IMR-90 (cell line): ENCODE measurements around the gene RAB12.

Source experiments
- FOS ChIP-seq: fragments of 150-350 bp; IDR thresholded peaks from 2 replicates; pipeline ENCODE4 v1.6.1; 2016; ENCODE audit warnings: low read depth, low read length
- MAFK ChIP-seq: IDR thresholded peaks from 2 replicates; pipeline ENCODE4 v1.6.1; 2012; ENCODE audit warnings: low read depth, low read length, improper control_type of control experiment
- MAZ ChIP-seq: IDR thresholded peaks from 2 replicates; pipeline ENCODE4 v1.6.1; 2012; ENCODE audit warnings: low read depth, mild to moderate bottlenecking, low read length, improper control_type of control experiment, moderate library complexity, borderline replicate concordance
- MXI1 ChIP-seq: IDR thresholded peaks from 2 replicates; pipeline ENCODE4 v1.6.1; 2012; ENCODE audit warnings: low read depth, mild to moderate bottlenecking, low read length, moderate library complexity, borderline replicate concordance
- POLR2A ChIP-seq: IDR thresholded peaks from 2 replicates; pipeline ENCODE4 v1.6.1; 2012; ENCODE audit warnings: mild to moderate bottlenecking, low read depth, low read length
- RCOR1 ChIP-seq: IDR thresholded peaks from 2 replicates; pipeline ENCODE4 v1.6.1; 2012; ENCODE audit warnings: mild to moderate bottlenecking, low read length, improper control_type of control experiment; ENCODE audit not compliant: insufficient replicate concordance
- RFX5 ChIP-seq: IDR thresholded peaks from 2 replicates; pipeline ENCODE4 v1.8.0; 2012; ENCODE audit warnings: low read depth, mild to moderate bottlenecking, low read length, moderate library complexity
- TF ChIP-seq, protein P1 (sequence below): conservative IDR thresholded peaks from 2 replicates; pipeline ENCODE4 v1.5.1; 2012; ENCODE audit warnings: mild to moderate bottlenecking, low read depth, low read length, improper control_type of control experiment
- TF ChIP-seq, protein P2 (sequence below): fragments of 150-350 bp; IDR thresholded peaks from 2 replicates; pipeline ENCODE4 v1.6.1; 2017; ENCODE audit warnings: mild to moderate bottlenecking, antibody characterized with exemption, low read length, low read depth

DNA sequence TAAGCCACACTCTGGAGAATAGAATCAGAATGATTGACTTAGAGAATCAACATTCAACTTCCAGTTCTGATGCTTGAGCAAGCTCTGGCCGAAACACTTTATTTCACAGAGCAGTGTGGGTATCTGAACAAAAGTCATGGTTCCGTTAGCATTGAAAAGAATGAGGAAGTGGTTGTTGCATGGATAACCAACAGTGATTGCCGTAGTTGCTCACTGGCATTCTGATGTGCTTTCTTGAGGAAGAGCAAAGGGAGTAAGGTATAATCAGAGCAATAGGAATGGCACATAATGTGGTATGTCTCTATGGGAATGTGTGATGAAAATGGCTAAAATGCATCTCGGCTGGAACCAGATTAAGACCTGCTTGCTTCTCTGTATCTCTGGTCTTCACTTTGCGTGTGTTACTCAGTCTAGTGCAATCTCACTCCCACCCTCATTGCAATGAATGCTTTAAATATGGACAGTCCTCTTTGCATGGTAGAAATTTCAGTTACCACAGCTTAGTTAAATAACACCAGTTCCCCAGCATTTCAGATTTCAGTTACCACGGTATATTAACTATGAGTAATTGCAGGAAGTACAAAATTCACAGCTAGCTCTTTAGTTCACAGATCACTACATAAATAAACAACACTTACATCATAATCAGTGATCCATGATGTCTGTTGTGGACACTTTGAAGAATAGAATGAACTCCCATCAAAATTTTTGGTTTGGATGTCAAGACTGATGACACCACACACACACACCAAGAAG lies 7.8 kb upstream of the RAB12 start:
- TF ChIP-seq, protein P1, sequence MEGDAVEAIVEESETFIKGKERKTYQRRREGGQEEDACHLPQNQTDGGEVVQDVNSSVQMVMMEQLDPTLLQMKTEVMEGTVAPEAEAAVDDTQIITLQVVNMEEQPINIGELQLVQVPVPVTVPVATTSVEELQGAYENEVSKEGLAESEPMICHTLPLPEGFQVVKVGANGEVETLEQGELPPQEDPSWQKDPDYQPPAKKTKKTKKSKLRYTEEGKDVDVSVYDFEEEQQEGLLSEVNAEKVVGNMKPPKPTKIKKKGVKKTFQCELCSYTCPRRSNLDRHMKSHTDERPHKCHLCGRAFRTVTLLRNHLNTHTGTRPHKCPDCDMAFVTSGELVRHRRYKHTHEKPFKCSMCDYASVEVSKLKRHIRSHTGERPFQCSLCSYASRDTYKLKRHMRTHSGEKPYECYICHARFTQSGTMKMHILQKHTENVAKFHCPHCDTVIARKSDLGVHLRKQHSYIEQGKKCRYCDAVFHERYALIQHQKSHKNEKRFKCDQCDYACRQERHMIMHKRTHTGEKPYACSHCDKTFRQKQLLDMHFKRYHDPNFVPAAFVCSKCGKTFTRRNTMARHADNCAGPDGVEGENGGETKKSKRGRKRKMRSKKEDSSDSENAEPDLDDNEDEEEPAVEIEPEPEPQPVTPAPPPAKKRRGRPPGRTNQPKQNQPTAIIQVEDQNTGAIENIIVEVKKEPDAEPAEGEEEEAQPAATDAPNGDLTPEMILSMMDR = no peak
- no peak for TF ChIP-seq MAFK
- TF ChIP-seq POLR2A = no peak
- TF ChIP-seq, protein P2, sequence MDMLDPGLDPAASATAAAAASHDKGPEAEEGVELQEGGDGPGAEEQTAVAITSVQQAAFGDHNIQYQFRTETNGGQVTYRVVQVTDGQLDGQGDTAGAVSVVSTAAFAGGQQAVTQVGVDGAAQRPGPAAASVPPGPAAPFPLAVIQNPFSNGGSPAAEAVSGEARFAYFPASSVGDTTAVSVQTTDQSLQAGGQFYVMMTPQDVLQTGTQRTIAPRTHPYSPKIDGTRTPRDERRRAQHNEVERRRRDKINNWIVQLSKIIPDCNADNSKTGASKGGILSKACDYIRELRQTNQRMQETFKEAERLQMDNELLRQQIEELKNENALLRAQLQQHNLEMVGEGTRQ = no peak
- TF ChIP-seq RCOR1 = no peak
- no peak for TF ChIP-seq MXI1
- no peak for TF ChIP-seq FOS
- TF ChIP-seq RFX5 = no peak
- no peak for TF ChIP-seq MAZ
